Skeletal muscle tissue (tissue), 4 donors: Measurements from ENCODE around the gene PRRC1. TPM values are rescaled to one million over a fixed set of nuclear protein-coding genes. Genes with fewer than 3 reads are reported as not detected.

Source experiments
- H3K27ac ChIP-seq: one replicate; pipeline ENCODE4 v1.7.0; 2013; ENCODE audit warnings: mild to moderate bottlenecking, low read depth, low read length, inconsistent platforms
- H3K27me3 ChIP-seq, 3 donors: one replicate each; pipeline ENCODE4 v1.7.0; 2013; ENCODE audit warnings: low read length in 3 of 3; ENCODE audit not compliant: control insufficient read depth in 3 of 3, insufficient read depth in 3 of 3
- H3K36me3 ChIP-seq, 3 donors: one replicate each; pipeline ENCODE4 v1.7.0; 2013; ENCODE audit warnings: low read length in 3 of 3; ENCODE audit not compliant: control insufficient read depth in 3 of 3, insufficient read depth in 3 of 3
- H3K4me1 ChIP-seq, 3 donors: one replicate each; pipeline ENCODE4 v1.7.0; 2013; ENCODE audit warnings: low read length in 3 of 3, mild to moderate bottlenecking in 3 of 3; ENCODE audit not compliant: control insufficient read depth in 3 of 3, insufficient read depth in 3 of 3
- H3K4me3 ChIP-seq, 3 donors: one replicate each; pipeline ENCODE4 v1.7.0; 2013; ENCODE audit warnings: low read length in 3 of 3
- H3K9ac ChIP-seq, 3 donors: one replicate each; pipeline ENCODE4 v1.7.0; 2013; ENCODE audit warnings: low read length in 3 of 3, mild to moderate bottlenecking in 3 of 3, moderate library complexity in 2 of 3, low read depth in 1 of 3
- H3K9me3 ChIP-seq, 3 donors: one replicate each; pipeline ENCODE4 v1.7.0; 2013; ENCODE audit warnings: low read length in 3 of 3; ENCODE audit not compliant: control insufficient read depth in 3 of 3
- total RNA-seq: library from RNA; depleted of rRNA; stranded (reverse); fragments of >200 nt; gene quantifications from one replicate; pipeline ENCODE4 v1.2.3, GENCODE V29; 2014
- donor health status: Osteomylitis.

The PRRC1 gene
- 34.4 TPM for total RNA-seq

GRCh38 chr5:127517480-127518318 is at the start of gene PRRC1:
PRRC1 (plus strand) TSS chr5:127517640; CDS start chr5:127523480, 5,840 bp downstream.
- Histone ChIP-seq H3K9ac (peak within 1 kb of the TSS; percentile 88 to 96 (median 94)), H3K4me3 (peak within 1 kb of the TSS; percentile 94 to 97 (median 95)), H3K27ac (peak within 1 kb of the TSS; percentile 79), H3K27me3 (no peaks in the 10 kb centered on the region), H3K4me1 (peaks cover 0 to 20% (median 4%) of the 10 kb centered on the region in 3 donors), H3K36me3 (peaks cover 0 to 5% (median 0%) of the 10 kb centered on the region in 3 donors), H3K9me3 (no peaks in the 10 kb centered on the region)

GRCh38 chr5:127471211-127471610 is 46.2 kb upstream of the PRRC1 start:
- no peaks in the 10 kb centered on the region for H3K9me3 ChIP-seq
- no peaks in the 10 kb centered on the region for H3K36me3 ChIP-seq
- no peak overlapping the region for H3K27ac ChIP-seq
- H3K27me3 ChIP-seq, result no peaks in the 10 kb centered on the region
- no peak overlapping the region for H3K4me3 ChIP-seq
- H3K9ac ChIP-seq, result no peak overlapping the region
- no peaks in the 10 kb centered on the region for H3K4me1 ChIP-seq

- H3K9me3 ChIP-seq, result no peaks in the 10 kb centered on the region
- no peak overlapping the region for H3K4me3 ChIP-seq
- no peaks in the 10 kb centered on the region for H3K4me1 ChIP-seq
- no peaks in the 10 kb centered on the region for H3K36me3 ChIP-seq
- H3K9ac ChIP-seq, result no peak overlapping the region
- H3K27me3 ChIP-seq, result no peaks in the 10 kb centered on the region
- H3K27ac ChIP-seq, result no peak overlapping the region
Observed at GRCh38 chr5:127472700-127473099, 44.7 kb upstream of the PRRC1 start.

GRCh38 chr5:127486471-127486870 is 31.0 kb upstream of the PRRC1 start:
- no peaks in the 10 kb centered on the region for H3K27me3 ChIP-seq
- no peak overlapping the region for H3K9ac ChIP-seq
- no peaks in the 10 kb centered on the region for H3K4me1 ChIP-seq
- H3K36me3 ChIP-seq, result no peaks in the 10 kb centered on the region
- H3K4me3 ChIP-seq, result no peak overlapping the region
- no peaks in the 10 kb centered on the region for H3K9me3 ChIP-seq
- H3K27ac ChIP-seq, result no peak overlapping the region

GRCh38 chr5:127492854-127493738 is 24.3 kb upstream of the PRRC1 start:
- H3K9ac ChIP-seq, result no peak overlapping the region
- H3K4me1 ChIP-seq, result no peaks in the 10 kb centered on the region
- no peaks in the 10 kb centered on the region for H3K36me3 ChIP-seq
- H3K9me3 ChIP-seq, result no peaks in the 10 kb centered on the region
- no peak overlapping the region for H3K27ac ChIP-seq
- peaks cover 0 to 4% (median 0%) of the 10 kb centered on the region in 3 donors for H3K27me3 ChIP-seq
- no peak overlapping the region for H3K4me3 ChIP-seq

GRCh38 chr5:127498548-127498947 is 18.9 kb upstream of the PRRC1 start:
- H3K9ac ChIP-seq, result no peak overlapping the region
- no peaks in the 10 kb centered on the region for H3K9me3 ChIP-seq
- H3K27ac ChIP-seq, result no peak overlapping the region
- H3K4me1 ChIP-seq, result no peaks in the 10 kb centered on the region
- H3K27me3 ChIP-seq, result peaks cover 0 to 4% (median 0%) of the 10 kb centered on the region in 3 donors
- no peaks in the 10 kb centered on the region for H3K36me3 ChIP-seq
- H3K4me3 ChIP-seq, result no peak overlapping the region

- H3K4me1 ChIP-seq, result no peaks in the 10 kb centered on the region
- no peak overlapping the region for H3K27ac ChIP-seq
- no peak overlapping the region for H3K4me3 ChIP-seq
- H3K27me3 ChIP-seq, result no peaks in the 10 kb centered on the region
- H3K36me3 ChIP-seq, result no peaks in the 10 kb centered on the region
- H3K9ac ChIP-seq, result no peak overlapping the region
- no peaks in the 10 kb centered on the region for H3K9me3 ChIP-seq
Observed at GRCh38 chr5:127505905-127506304, 11.5 kb upstream of the PRRC1 start.

GRCh38 chr5:127506616-127507015 is 10.8 kb upstream of the PRRC1 start:
- H3K9ac ChIP-seq, result no peak overlapping the region
- no peaks in the 10 kb centered on the region for H3K9me3 ChIP-seq
- H3K4me3 ChIP-seq, result no peak overlapping the region
- no peaks in the 10 kb centered on the region for H3K27me3 ChIP-seq
- no peak overlapping the region for H3K27ac ChIP-seq
- no peaks in the 10 kb centered on the region for H3K4me1 ChIP-seq
- H3K36me3 ChIP-seq, result no peaks in the 10 kb centered on the region

GRCh38 chr5:127508644-127509373 is 8.6 kb upstream of the PRRC1 start:
- Histone ChIP-seq H3K36me3 (no peaks in the 10 kb centered on the region), H3K9me3 (no peaks in the 10 kb centered on the region), H3K4me1 (no peaks in the 10 kb centered on the region), H3K27ac (no peak overlapping the region), H3K9ac (no peak overlapping the region), H3K4me3 (no peak overlapping the region), H3K27me3 (no peaks in the 10 kb centered on the region)
